NCI-H1048 (cell line): ENCODE data around the gene PSME1.
"Not testable (repeated sequence)": the region's sequence is repeated elsewhere in the genome, so short reads cannot be mapped to it uniquely, and the experiment has no call there.

Source experiments
- DNase-seq: peaks from one replicate; lab custom pipeline; 2025; lab: John Stamatoyannopoulos, UW

The PSME1 gene

GRCh38 chr14:24105609-24106239 lies 30.3 kb upstream of the PSME1 start:
- not testable (repeated sequence) for DNase-seq

- no peak for DNase-seq
Observed at GRCh38 chr14:24106672-24107271, 29.2 kb upstream of the PSME1 start.

- DNase-seq = no peak
Observed at GRCh38 chr14:24108336-24108874, 27.6 kb upstream of the PSME1 start.

GRCh38 chr14:24110060-24110459 lies 25.9 kb upstream of the PSME1 start:
- no peak for DNase-seq

- DNase-seq = no peak
Observed at GRCh38 chr14:24110523-24110922, 25.5 kb upstream of the PSME1 start.

GRCh38 chr14:24113379-24113800 lies 22.6 kb upstream of the PSME1 start:
- DNase-seq = no peak

- DNase-seq = peak; percentile 74
Observed at GRCh38 chr14:24113801-24114531, 22.0 kb upstream of the PSME1 start.

GRCh38 chr14:24114532-24115421 lies 21.2 kb upstream of the PSME1 start, which contains the start of the genes DCAF11 and NRL:
Gene DCAF11, plus strand, starts transcription at chr14:24114777. Its CDS starts 818 bp downstream, at chr14:24115595.
Gene NRL, minus strand, starts transcription at chr14:24114949. Its CDS starts 32,101 bp downstream, at chr14:24082848.
- DNase-seq = peak; percentile 96

- no peak for DNase-seq
Observed at GRCh38 chr14:24115422-24116127, 20.4 kb upstream of the PSME1 start.

GRCh38 chr14:24116128-24116814 lies 19.7 kb upstream of the PSME1 start:
- no peak for DNase-seq

- DNase-seq = no peak
Observed at GRCh38 chr14:24117179-24117578, 18.8 kb upstream of the PSME1 start.

- DNase-seq = no peak
Observed at GRCh38 chr14:24119691-24120090, 16.3 kb upstream of the PSME1 start.

GRCh38 chr14:24121210-24121609 lies 14.8 kb upstream of the PSME1 start:
- DNase-seq = no peak

- DNase-seq = no peak
Observed at GRCh38 chr14:24122416-24122815, 13.6 kb upstream of the PSME1 start.

GRCh38 chr14:24122898-24123297 lies 13.1 kb upstream of the PSME1 start:
- DNase-seq = no peak

GRCh38 chr14:24123424-24124417 lies 12.3 kb upstream of the PSME1 start:
- DNase-seq = no peak

- DNase-seq = no peak
Observed at GRCh38 chr14:24126939-24127338, 9.1 kb upstream of the PSME1 start.

GRCh38 chr14:24127673-24128072 lies 8.3 kb upstream of the PSME1 start:
- DNase-seq = no peak

GRCh38 chr14:24129410-24129998 lies 6.5 kb upstream of the PSME1 start:
- no peak for DNase-seq
